ENCODE data around the gene MARCHF10.

The MARCHF10 gene

GRCh38 chr17:62672957-62673356 lies 135.2 kb downstream of the MARCHF10 start:
- no peak for DNase-seq (ENCODE audit: low read depth)
- H3K4me3 ChIP-seq (ENCODE audit: low read depth, low read length), result no peak overlapping the region

DNA sequence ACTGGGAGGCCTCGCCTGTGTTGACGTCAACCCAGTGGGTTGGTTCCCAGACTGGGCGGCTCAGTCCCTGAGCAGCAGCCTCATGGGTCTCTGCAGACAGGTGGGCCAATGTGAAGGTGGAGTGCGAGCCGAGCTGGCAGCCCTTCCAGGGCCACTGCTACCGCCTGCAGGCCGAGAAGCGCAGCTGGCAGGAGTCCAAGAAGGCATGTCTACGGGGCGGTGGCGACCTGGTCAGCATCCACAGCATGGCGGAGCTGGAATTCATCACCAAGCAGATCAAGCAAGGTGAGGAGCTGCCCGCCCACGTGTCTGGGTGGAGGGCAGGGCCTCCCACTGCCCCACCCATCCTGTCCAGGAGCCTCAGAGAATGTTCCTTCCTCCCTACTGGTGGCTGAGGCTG lies 136.6 kb downstream of the MARCHF10 start:
- H3K4me3 ChIP-seq (ENCODE audit: low read depth, low read length), result no peak overlapping the region
- no peak for DNase-seq (ENCODE audit: low read depth)

DNA sequence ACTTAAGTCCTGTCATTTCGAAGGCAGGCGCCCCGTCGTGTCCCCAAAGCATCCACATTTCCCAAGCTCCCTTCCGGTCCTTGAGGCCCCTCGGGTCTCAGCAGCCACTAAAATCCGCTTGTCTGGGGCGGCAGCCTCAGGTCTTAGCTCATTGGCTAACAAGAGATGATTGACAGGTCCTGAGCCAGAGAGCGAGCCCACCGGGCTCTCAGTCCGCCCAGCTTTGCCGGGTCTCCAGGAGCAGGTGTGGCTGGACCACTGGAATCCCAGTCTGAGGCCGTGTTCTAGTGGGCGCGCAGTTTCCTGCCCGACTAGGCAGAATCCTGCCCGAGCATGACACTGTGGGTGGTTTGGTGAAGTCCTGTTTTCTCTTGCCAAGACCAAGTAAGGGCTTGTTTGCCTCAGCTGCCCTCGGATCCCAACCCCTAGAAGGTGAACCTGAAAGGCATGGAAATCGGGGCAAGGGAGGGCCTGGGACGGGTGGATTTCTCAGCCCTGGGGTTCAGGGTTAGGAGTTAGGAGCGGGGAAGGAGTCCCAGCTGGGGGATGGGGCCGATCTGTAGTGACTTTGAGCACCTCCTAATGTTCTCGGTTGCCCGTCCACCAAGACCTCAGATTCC lies 137.8 kb downstream of the MARCHF10 start:
- no peak overlapping the region for H3K4me3 ChIP-seq (ENCODE audit: low read depth, low read length)
- no peak for DNase-seq (ENCODE audit: low read depth)

DNA sequence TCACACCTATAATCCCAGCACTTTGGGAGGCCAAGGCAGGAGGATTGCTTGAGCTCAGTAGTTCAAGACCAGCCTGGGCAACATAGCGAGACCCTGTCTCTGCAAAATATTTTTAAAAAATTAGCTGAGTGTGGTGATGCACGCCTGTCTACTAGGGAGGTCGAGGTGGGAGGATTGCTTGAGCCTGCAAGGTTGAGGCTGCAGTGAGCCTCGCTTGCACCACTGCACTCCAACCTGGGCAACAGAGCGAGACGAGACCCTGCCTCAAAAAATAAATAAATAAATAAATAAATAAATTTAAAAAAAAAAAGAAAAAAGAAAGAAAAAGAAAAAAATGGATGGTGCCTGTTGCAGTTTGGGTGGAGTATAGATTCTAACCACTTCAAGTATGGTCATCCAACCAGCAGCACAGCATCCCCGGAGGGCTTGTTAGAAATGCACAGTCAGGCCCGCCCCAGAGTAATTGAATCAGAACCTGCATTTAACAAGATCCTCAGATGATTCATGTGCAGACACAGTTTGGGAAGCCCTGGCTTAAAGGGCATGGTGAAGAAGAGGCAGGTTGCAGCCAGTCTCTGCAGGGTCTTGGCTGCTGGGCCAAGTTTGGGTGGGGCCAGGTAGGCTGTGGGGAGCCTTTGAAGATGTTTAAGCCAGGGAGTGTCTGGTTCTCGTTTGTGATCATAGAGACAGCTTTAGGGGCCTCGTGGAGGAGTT lies 139.9 kb downstream of the MARCHF10 start:
- no peak overlapping the region for H3K4me3 ChIP-seq (ENCODE audit: low read depth, low read length)
- DNase-seq (ENCODE audit: low read depth), result no peak

- DNase-seq (ENCODE audit: low read depth), result no peak
- H3K4me3 ChIP-seq (ENCODE audit: low read depth, low read length), result no peak overlapping the region
These were observed 141.1 kb downstream of the MARCHF10 start for GRCh38 chr17:62666801-62667591.

GRCh38 chr17:62666061-62666800 lies 141.9 kb downstream of the MARCHF10 start:
- no peak for DNase-seq (ENCODE audit: low read depth)
- no peak overlapping the region for H3K4me3 ChIP-seq (ENCODE audit: low read depth, low read length)

GRCh38 chr17:62665599-62665998 lies 142.5 kb downstream of the MARCHF10 start:
- DNase-seq (ENCODE audit: low read depth), result no peak
- no peak overlapping the region for H3K4me3 ChIP-seq (ENCODE audit: low read depth, low read length)

DNA sequence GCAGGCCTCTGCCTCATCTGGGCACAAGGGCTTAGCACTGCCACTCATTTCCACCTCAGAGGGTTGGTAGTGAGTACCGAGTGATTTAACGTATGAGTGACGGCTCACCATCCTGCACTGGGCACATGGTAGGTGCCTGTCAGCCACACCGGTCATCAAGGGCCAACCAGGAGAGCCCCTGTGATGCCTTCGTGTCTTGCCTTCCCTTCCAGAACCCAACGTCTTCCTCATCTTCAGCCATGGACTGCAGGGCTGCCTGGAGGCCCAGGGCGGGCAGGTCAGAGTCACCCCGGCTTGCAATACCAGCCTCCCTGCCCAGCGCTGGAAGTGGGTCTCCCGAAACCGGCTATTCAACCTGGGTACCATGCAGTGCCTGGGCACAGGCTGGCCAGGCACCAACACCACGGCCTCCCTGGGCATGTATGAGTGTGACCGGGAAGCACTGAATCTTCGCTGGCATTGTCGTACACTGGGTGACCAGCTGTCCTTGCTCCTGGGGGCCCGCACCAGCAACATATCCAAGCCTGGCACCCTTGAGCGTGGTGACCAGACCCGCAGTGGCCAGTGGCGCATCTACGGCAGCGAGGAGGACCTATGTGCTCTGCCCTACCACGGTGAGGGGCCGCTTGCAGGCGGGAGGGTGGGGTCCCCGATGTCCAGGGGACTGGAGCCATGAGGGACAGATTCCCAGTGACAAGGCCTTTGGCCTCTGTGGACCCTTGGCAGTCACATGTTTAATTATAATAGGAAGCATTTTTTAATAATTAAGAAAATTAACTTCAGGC lies 143.6 kb downstream of the MARCHF10 start:
- DNase-seq (ENCODE audit: low read depth), result no peak
- H3K4me3 ChIP-seq (ENCODE audit: low read depth, low read length), result no peak overlapping the region

DNA sequence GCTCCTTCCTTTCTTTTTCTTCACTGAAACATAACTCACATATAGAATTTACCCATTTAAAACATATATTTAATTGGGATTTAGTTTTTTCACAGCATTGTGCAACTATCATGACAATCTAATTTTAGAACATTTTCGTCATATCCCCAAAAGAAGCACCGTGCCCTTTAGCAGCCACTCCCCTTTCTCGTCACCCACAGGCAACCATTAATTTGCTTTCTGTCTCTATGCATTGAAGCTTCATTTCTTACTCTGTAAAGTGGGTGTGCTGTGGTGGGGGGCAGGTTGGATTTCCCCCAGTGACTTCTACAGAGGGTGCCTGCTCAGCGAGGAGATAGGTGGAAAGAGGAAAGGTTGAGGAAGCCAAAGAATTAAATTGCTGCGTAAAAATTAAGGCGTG lies 144.8 kb downstream of the MARCHF10 start:
- no peak overlapping the region for H3K4me3 ChIP-seq (ENCODE audit: low read depth, low read length)
- no peak for DNase-seq (ENCODE audit: low read depth)

GRCh38 chr17:62662855-62663254 lies 145.3 kb downstream of the MARCHF10 start:
- no peak for DNase-seq (ENCODE audit: low read depth)

GRCh38 chr17:62661337-62661736 lies 146.8 kb downstream of the MARCHF10 start:
- DNase-seq (ENCODE audit: low read depth), result no peak
- no peak overlapping the region for H3K4me3 ChIP-seq (ENCODE audit: low read depth, low read length)

More at GRCh38 chr17:62662855-62663254, 145.3 kb downstream of the MARCHF10 start:
- H3K4me3 ChIP-seq (ENCODE audit: low read depth, low read length), result no peak overlapping the region

DNA sequence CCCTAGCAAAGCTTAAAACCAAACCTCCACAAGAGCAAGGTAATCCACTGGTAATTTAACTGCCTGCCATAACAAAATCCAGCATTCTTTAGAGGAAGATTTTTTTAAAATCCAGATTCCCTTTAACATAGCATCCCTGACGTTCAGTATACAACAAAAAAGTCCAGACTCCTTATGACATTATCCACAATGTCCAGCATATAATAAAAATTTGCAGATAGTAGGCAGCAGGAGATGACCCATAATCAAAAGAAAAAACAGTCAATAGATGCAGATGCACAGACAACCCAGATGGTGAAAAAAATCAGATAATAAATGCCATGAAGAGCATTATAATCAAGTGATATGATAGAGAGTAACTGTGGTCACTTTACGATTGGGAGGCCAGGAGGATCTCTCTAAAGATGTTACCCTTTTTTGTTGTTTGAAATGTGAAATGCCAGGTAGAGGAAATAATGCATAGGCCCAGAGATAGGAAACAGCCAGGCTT lies 147.4 kb downstream of the MARCHF10 start:
- no peak overlapping the region for H3K4me3 ChIP-seq (ENCODE audit: low read depth, low read length)
- no peak for DNase-seq (ENCODE audit: low read depth)

- no peak overlapping the region for H3K4me3 ChIP-seq (ENCODE audit: low read depth, low read length)
- no peak for DNase-seq (ENCODE audit: low read depth)
These were observed 149.8 kb downstream of the MARCHF10 start for GRCh38 chr17:62658136-62658920.

- DNase-seq (ENCODE audit: low read depth), result no peak
- H3K4me3 ChIP-seq (ENCODE audit: low read depth, low read length), result no peak overlapping the region
These were observed 150.4 kb downstream of the MARCHF10 start for GRCh38 chr17:62657690-62658089.

- DNase-seq (ENCODE audit: low read depth), result no peak
- H3K4me3 ChIP-seq (ENCODE audit: low read depth, low read length), result no peak overlapping the region
These were observed 150.9 kb downstream of the MARCHF10 start for GRCh38 chr17:62657145-62657665.

GRCh38 chr17:62656446-62656845 lies 151.7 kb downstream of the MARCHF10 start:
- DNase-seq (ENCODE audit: low read depth), result no peak
- H3K4me3 ChIP-seq (ENCODE audit: low read depth, low read length), result no peak overlapping the region

GRCh38 chr17:62655656-62656055 lies 152.5 kb downstream of the MARCHF10 start:
- no peak overlapping the region for H3K4me3 ChIP-seq (ENCODE audit: low read depth, low read length)
- no peak for DNase-seq (ENCODE audit: low read depth)
